Measurements from ENCODE around the gene PPP2R2C. TPM values are rescaled to one million over a fixed set of nuclear protein-coding genes. Genes with fewer than 3 reads are reported as not detected.
A peak's percentile ranks its signal among the peaks of the same experiment; 100 is the strongest.

PPP2R2C gene
- total and polyA plus RNA-seq, 4 experiments from 2014 or later = not detected

- ChIA-PET POLR2A (ENCODE audit: partially characterized antibody) (no interaction called here), CTCF (ENCODE audit: partially characterized antibody) (interaction anchor here (2.0 kb wide), 1 partner anchor 16 kb away, joined by 9 read pairs; no protein-coding TSS in a partner anchor)
- H3K4me3 ChIP-seq (ENCODE audit: low read length in 2 of 2) = no peak overlapping the region
- H3K27me3 ChIP-seq (ENCODE audit: insufficient read depth, low read length) = no peaks in the 10 kb centered on the region
- no peak overlapping the region for H3K27ac ChIP-seq (ENCODE audit: low read depth, low read length)
- no peaks in the 10 kb centered on the region for H3K9me3 ChIP-seq (ENCODE audit: control insufficient read depth in 1 of 2, low read length in 2 of 2)
- peaks cover 15 to 18% of the 10 kb centered on the region in 2 donors for H3K27me3 Mint-ChIP-seq
- intact Hi-C loops (cut with micrococcal nuclease) = no loop called here
- no peak overlapping the region for H3K27ac Mint-ChIP-seq
- H3K36me3 Mint-ChIP-seq = no peaks in the 10 kb centered on the region
- H3K4me1 Mint-ChIP-seq = no peaks in the 10 kb centered on the region
- no peaks in the 10 kb centered on the region for H3K4me1 ChIP-seq (ENCODE audit: insufficient read depth, low read length)
- no peaks in the 10 kb centered on the region for H3K36me3 ChIP-seq (ENCODE audit: insufficient read depth, low read length)
- DNase-seq = no peak
- H3K9me3 Mint-ChIP-seq = peaks cover 0 to 3% (median 0%) of the 10 kb centered on the region in 8 donors
- H3K4me3 Mint-ChIP-seq = no peak overlapping the region
These were observed 124.8 kb downstream of the PPP2R2C start for GRCh38 chr4:6347511-6348045.

GRCh38 chr4:6346373-6347110 lies 125.9 kb downstream of the PPP2R2C start:
- H3K36me3 ChIP-seq (ENCODE audit: insufficient read depth, low read length) = no peaks in the 10 kb centered on the region
- Mint-ChIP-seq H3K4me1 (no peaks in the 10 kb centered on the region), H3K27me3 (peaks cover 10 to 14% of the 10 kb centered on the region in 2 donors), H3K4me3 (no peak overlapping the region), H3K27ac (peak overlapping the region in 1 of 7 donors; percentile 37), H3K9me3 (peaks cover 0 to 3% (median 0%) of the 10 kb centered on the region in 8 donors), H3K36me3 (no peaks in the 10 kb centered on the region)
- intact Hi-C loops (cut with micrococcal nuclease) = no loop called here
- H3K4me1 ChIP-seq (ENCODE audit: insufficient read depth, low read length) = no peaks in the 10 kb centered on the region
- DNase-seq = no peak
- ChIA-PET CTCF (ENCODE audit: partially characterized antibody) (interaction anchor here (1.9 kb wide), 1 partner anchor 95 kb away, joined by 4 read pairs; no protein-coding TSS in a partner anchor), POLR2A (ENCODE audit: partially characterized antibody) (no interaction called here)
- H3K4me3 ChIP-seq (ENCODE audit: low read length in 2 of 2) = no peak overlapping the region
- H3K9me3 ChIP-seq (ENCODE audit: control insufficient read depth in 1 of 2, low read length in 2 of 2) = no peaks in the 10 kb centered on the region
- no peaks in the 10 kb centered on the region for H3K27me3 ChIP-seq (ENCODE audit: insufficient read depth, low read length)
- no peak overlapping the region for H3K27ac ChIP-seq (ENCODE audit: low read depth, low read length)

DNA sequence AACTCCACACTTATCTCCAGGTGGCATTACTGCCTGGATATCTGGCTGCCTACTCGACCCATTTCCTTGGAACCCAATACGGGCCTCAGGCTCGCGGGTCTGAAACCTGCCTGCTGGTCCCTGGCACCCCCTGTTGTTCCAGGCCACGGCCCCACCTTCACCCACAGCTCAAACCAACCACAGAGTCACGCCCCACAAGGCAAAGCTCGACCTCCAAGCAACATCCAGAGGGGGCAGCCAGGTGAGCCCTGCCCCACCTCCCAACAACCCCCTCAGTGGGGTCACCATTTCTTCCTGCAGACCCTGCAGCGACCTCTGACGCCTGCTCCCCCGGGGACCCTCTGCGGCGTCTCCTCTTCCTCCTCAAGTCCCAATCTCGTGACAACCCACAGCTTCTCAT lies 126.5 kb downstream of the PPP2R2C start:
- intact Hi-C loops (cut with micrococcal nuclease) = no loop called here
- Histone ChIP-seq H3K4me1 (ENCODE audit: insufficient read depth, low read length) (no peaks in the 10 kb centered on the region), H3K27me3 (ENCODE audit: insufficient read depth, low read length) (no peaks in the 10 kb centered on the region), H3K27ac (ENCODE audit: low read depth, low read length) (no peak overlapping the region), H3K9me3 (ENCODE audit: control insufficient read depth in 1 of 2, low read length in 2 of 2) (no peaks in the 10 kb centered on the region), H3K36me3 (ENCODE audit: insufficient read depth, low read length) (no peaks in the 10 kb centered on the region), H3K4me3 (ENCODE audit: low read length in 2 of 2) (no peak overlapping the region)
- DNase-seq = no peak
- peaks cover 10 to 13% of the 10 kb centered on the region in 2 donors for H3K27me3 Mint-ChIP-seq
- no peaks in the 10 kb centered on the region for H3K36me3 Mint-ChIP-seq
- no peak overlapping the region for H3K4me3 Mint-ChIP-seq
- ChIA-PET POLR2A (ENCODE audit: partially characterized antibody) (no interaction called here), CTCF (ENCODE audit: partially characterized antibody) (interaction anchor here (0.8 to 1.9 kb wide), 2 partner anchors 18 to 95 kb away, joined by 3 to 4 read pairs; no protein-coding TSS in a partner anchor)
- H3K9me3 Mint-ChIP-seq = peaks cover 0 to 3% (median 0%) of the 10 kb centered on the region in 8 donors
- no peak overlapping the region for H3K27ac Mint-ChIP-seq
- peaks cover 0 to under 1% (median 0%) of the 10 kb centered on the region in 4 donors for H3K4me1 Mint-ChIP-seq

DNA sequence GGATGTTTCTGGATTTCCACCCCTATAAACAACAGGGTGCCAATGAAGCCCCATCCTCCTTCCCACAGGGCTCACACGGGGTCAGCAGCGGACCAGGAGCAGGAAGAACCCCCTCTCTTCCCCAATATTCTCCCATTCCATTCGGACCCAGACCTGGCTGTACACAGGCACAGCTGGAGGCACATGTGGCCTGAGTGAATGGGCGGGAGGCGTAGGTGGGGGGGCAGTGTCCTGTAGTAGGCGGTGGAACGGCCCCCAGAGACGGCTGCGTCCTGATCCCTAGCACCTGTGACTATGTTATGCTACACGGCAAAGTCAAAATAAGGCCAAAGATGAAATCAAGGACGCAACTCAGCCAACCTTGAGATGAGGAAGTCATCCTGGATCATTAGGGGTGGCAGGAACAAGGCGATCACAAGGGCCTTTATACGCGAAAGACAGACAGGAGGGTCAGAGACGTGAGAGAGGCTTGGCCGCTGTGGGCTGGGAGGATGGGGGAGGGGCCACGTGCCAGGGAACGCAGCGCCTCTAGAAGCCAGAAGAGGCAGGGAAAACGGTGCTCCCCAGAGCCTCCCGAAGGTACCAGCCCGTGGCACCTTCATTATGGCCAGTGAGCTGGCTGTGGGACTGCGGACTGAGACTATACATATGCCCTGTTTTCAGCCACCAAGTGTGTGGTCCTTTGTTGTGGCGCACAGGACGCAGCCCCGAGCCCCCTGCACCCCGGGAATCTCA lies 127.2 kb downstream of the PPP2R2C start:
- no peak overlapping the region for H3K27ac Mint-ChIP-seq
- peaks cover 9 to 10% of the 10 kb centered on the region in 2 donors for H3K27me3 Mint-ChIP-seq
- no peak overlapping the region for H3K4me3 Mint-ChIP-seq
- no peaks in the 10 kb centered on the region for H3K4me1 ChIP-seq (ENCODE audit: insufficient read depth, low read length)
- H3K9me3 ChIP-seq (ENCODE audit: control insufficient read depth in 1 of 2, low read length in 2 of 2) = no peaks in the 10 kb centered on the region
- no peak overlapping the region for H3K27ac ChIP-seq (ENCODE audit: low read depth, low read length)
- no peaks in the 10 kb centered on the region for H3K36me3 Mint-ChIP-seq
- CTCF ChIA-PET (ENCODE audit: partially characterized antibody) = interaction anchor here (0.8 to 1.9 kb wide), 2 partner anchors 18 to 94 kb away, joined by 3 to 4 read pairs; no protein-coding TSS in a partner anchor
- POLR2A ChIA-PET (ENCODE audit: partially characterized antibody) = no interaction called here
- H3K4me3 ChIP-seq (ENCODE audit: low read length in 2 of 2) = no peak overlapping the region
- intact Hi-C loops (cut with micrococcal nuclease) = no loop called here
- no peaks in the 10 kb centered on the region for H3K36me3 ChIP-seq (ENCODE audit: insufficient read depth, low read length)
- no peaks in the 10 kb centered on the region for H3K27me3 ChIP-seq (ENCODE audit: insufficient read depth, low read length)
- H3K9me3 Mint-ChIP-seq = peaks cover 0 to 3% (median 0%) of the 10 kb centered on the region in 8 donors
- H3K4me1 Mint-ChIP-seq = peaks cover 0 to 7% (median 0%) of the 10 kb centered on the region in 4 donors
- no peak for DNase-seq

DNA sequence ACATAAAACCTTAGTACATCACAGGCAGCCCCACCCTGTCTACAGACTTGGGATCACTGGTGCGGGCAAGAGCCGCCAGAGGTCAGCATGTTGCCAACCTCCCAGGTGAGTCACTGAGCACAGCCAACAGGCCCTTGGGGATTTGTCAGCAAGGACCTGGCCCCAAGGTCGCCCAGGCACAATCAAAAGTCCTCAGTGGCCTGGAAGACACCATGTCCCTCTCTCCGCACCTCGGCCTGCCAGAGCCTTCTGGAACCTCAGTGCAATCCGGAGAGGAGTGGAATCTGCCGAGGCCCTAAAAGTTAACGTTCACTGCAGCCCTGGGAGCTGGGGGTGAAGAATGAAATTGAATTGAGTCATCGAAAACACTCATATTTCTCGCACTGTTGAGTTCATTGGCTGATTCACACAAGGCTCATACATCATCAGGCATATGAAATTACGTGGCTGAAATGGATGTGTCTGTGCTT lies 128.4 kb downstream of the PPP2R2C start:
- CTCF ChIA-PET (ENCODE audit: partially characterized antibody) = no interaction called here
- Histone ChIP-seq H3K27ac (ENCODE audit: low read depth, low read length) (no peak overlapping the region), H3K27me3 (ENCODE audit: insufficient read depth, low read length) (no peaks in the 10 kb centered on the region), H3K4me1 (ENCODE audit: insufficient read depth, low read length) (peaks cover 3% of the 10 kb centered on the region), H3K4me3 (ENCODE audit: low read length in 2 of 2) (no peak overlapping the region), H3K9me3 (ENCODE audit: control insufficient read depth in 1 of 2, low read length in 2 of 2) (no peaks in the 10 kb centered on the region), H3K36me3 (ENCODE audit: insufficient read depth, low read length) (no peaks in the 10 kb centered on the region)
- H3K36me3 Mint-ChIP-seq = no peaks in the 10 kb centered on the region
- DNase-seq = no peak
- POLR2A ChIA-PET (ENCODE audit: partially characterized antibody) = no interaction called here
- H3K9me3 Mint-ChIP-seq = peaks cover 0 to 3% (median 0%) of the 10 kb centered on the region in 8 donors
- no peak overlapping the region for H3K27ac Mint-ChIP-seq
- H3K27me3 Mint-ChIP-seq = peaks cover 6 to 10% of the 10 kb centered on the region in 2 donors
- intact Hi-C loops (cut with micrococcal nuclease) = no loop called here
- H3K4me1 Mint-ChIP-seq = peaks cover 3 to 17% (median 4%) of the 10 kb centered on the region in 4 donors
- H3K4me3 Mint-ChIP-seq = no peak overlapping the region

GRCh38 chr4:6342530-6343293 lies 129.7 kb downstream of the PPP2R2C start:
- no peak for DNase-seq
- peaks cover 3 to 7% of the 10 kb centered on the region in 2 donors for H3K27me3 Mint-ChIP-seq
- CTCF ChIA-PET (ENCODE audit: partially characterized antibody) = interaction anchor here (1.2 to 3.2 kb wide), 2 partner anchors 11 to 92 kb away, joined by 4 to 24 read pairs; no protein-coding TSS in a partner anchor
- H3K4me1 Mint-ChIP-seq = peaks cover 13 to 29% (median 16%) of the 10 kb centered on the region in 4 donors
- POLR2A ChIA-PET (ENCODE audit: partially characterized antibody) = no interaction called here
- H3K27me3 ChIP-seq (ENCODE audit: insufficient read depth, low read length) = no peaks in the 10 kb centered on the region
- H3K9me3 ChIP-seq (ENCODE audit: control insufficient read depth in 1 of 2, low read length in 2 of 2) = no peaks in the 10 kb centered on the region
- no peaks in the 10 kb centered on the region for H3K36me3 ChIP-seq (ENCODE audit: insufficient read depth, low read length)
- no peak overlapping the region for H3K27ac Mint-ChIP-seq
- H3K9me3 Mint-ChIP-seq = peaks cover 0 to 1% (median 0%) of the 10 kb centered on the region in 8 donors
- peaks cover 16% of the 10 kb centered on the region for H3K4me1 ChIP-seq (ENCODE audit: insufficient read depth, low read length)
- no peak overlapping the region for H3K4me3 ChIP-seq (ENCODE audit: low read length in 2 of 2)
- intact Hi-C loops (cut with micrococcal nuclease) = no loop called here
- no peaks in the 10 kb centered on the region for H3K36me3 Mint-ChIP-seq
- H3K4me3 Mint-ChIP-seq = no peak overlapping the region
- no peak overlapping the region for H3K27ac ChIP-seq (ENCODE audit: low read depth, low read length)
